Measurements from ENCODE around the gene ASXL1.

Gene ASXL1

DNA sequence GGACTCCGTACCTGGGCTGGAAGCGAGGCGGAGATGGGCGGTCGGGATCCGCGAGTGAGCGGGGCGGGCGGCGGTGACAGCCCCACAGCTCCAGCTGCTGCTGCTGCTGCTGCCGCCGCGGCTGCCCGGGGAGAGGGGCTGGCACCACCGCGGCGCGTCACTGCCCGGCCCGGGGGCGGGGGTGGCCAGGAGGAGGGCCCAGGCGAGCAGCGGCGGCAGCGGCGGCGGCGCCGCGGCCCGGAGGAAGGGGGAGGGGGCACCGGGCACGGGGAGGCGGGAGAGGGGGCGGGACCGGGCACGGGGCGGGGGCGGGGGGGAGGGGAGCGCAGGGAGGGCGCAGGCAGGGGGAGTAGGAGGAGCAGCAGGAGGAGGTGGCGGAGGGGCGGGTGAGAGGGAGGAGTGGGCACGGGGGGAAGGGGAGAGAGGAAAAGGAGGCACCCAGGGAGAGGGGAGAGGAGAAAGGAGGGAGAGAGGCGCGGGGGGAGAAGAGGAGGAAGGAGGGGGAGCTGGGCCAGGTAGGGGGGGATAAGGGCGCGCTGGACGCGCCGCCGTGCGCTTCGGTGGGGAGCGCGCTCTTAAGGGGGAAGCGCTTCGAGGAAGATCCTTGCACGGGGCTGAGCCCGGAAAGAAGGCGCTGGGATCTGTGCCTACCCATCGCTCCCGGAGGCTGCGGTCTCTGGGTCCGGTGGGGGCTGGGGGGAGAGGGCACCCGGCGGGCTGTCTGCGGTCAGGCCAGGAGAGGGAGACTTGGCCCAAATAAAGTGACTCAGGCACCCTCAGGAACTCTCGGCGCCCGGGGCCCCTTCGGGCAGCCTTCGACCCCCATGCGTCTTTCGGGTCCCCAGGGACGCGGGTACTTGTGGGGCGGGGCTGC is 125.5 kb downstream of the ASXL1 start:
- TF ChIP-seq, protein P1, sequence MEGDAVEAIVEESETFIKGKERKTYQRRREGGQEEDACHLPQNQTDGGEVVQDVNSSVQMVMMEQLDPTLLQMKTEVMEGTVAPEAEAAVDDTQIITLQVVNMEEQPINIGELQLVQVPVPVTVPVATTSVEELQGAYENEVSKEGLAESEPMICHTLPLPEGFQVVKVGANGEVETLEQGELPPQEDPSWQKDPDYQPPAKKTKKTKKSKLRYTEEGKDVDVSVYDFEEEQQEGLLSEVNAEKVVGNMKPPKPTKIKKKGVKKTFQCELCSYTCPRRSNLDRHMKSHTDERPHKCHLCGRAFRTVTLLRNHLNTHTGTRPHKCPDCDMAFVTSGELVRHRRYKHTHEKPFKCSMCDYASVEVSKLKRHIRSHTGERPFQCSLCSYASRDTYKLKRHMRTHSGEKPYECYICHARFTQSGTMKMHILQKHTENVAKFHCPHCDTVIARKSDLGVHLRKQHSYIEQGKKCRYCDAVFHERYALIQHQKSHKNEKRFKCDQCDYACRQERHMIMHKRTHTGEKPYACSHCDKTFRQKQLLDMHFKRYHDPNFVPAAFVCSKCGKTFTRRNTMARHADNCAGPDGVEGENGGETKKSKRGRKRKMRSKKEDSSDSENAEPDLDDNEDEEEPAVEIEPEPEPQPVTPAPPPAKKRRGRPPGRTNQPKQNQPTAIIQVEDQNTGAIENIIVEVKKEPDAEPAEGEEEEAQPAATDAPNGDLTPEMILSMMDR (IDR thresholded peaks at IDR 0.05; ENCODE audit: low read depth, low read length, missing control alignments) = no peak
- peak overlapping the region; percentile 30 for H3K4me3 ChIP-seq (ENCODE audit: low read depth, low read length)
- DNase-seq (ENCODE audit: low read depth) = no peak

DNA sequence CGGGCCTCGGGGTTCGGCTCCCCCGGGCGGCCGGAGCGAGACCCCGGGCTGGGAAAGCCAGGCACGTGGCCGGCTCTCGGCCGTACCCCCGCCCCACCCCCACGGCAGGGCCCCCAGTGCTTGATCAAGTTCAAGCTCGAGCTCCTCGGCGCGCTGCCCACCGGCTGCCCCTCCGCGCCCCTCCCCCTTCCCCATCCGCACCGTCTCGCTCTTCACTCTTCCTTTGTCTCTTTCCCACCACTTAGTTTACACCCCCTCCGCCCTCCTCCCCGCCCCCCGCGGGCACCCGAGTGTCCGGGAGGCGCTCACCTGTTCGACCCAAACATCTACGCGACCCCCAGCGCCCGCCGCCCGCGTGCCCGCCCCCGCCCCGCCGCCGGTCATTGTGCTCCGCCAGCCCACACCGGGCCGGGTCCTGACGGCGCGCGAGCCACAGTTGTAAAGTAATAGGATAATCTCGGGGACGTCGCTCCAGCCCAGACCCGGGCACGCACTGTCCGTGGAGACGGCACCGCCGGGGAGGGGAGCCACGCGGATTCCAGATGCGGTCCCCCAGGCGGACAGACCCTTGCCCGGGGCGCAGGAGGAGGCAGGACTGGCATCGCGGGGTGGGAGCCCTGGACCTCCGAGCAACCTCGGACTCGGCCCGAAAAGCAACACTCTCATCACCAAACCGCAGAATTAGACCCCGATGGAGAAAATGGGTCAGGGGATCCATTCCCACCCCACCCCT is 126.3 kb downstream of the ASXL1 start:
- no peak for DNase-seq (ENCODE audit: low read depth)
- peak overlapping the region; percentile 39 for H3K4me3 ChIP-seq (ENCODE audit: low read depth, low read length)
- TF ChIP-seq, protein P1 (IDR thresholded peaks at IDR 0.05; ENCODE audit: low read depth, low read length, missing control alignments) = no peak

DNA sequence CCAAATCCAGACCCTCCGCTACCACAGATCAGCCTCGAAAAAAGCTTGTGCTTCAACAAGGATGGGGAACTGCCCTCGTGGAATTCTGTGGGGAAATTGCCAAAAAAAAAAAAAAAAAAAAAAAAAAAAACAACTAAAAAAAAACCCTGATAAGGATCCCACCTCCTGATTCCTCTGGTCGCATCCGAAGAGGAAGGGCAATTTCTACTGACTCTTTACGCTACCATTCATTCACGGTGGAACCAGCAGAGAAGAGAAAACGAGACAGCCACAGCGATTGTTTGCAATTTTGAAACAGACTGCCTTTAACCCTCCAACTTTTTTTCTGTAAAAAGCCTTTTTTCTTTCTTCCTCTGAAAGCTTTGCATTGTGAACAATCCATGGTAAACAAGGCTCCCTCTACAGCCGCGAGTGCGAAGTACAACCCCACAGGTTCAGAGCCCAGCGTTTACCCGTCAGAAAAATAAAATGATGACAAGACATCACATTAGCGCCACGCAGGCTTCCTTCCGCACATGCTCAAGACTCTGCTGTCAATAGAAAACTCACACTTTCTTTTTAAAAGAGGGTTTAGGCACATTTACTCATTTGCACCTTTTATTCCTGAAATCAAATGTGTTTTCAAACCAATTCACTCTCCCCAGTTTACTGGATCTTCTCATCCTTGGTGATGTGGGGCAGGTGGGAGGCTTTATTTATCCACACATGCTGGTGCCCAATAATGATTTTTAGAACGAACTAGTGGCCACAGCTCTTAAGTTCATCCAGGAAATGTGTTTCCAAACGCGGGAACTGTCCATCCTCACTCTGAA is 127.0 kb downstream of the ASXL1 start:
- TF ChIP-seq, protein P1 (IDR thresholded peaks at IDR 0.05; ENCODE audit: low read depth, low read length, missing control alignments) = peak; percentile 83
- peak overlapping the region; percentile 39 for H3K4me3 ChIP-seq (ENCODE audit: low read depth, low read length)
- peak; percentile 47 for DNase-seq (ENCODE audit: low read depth)

DNA sequence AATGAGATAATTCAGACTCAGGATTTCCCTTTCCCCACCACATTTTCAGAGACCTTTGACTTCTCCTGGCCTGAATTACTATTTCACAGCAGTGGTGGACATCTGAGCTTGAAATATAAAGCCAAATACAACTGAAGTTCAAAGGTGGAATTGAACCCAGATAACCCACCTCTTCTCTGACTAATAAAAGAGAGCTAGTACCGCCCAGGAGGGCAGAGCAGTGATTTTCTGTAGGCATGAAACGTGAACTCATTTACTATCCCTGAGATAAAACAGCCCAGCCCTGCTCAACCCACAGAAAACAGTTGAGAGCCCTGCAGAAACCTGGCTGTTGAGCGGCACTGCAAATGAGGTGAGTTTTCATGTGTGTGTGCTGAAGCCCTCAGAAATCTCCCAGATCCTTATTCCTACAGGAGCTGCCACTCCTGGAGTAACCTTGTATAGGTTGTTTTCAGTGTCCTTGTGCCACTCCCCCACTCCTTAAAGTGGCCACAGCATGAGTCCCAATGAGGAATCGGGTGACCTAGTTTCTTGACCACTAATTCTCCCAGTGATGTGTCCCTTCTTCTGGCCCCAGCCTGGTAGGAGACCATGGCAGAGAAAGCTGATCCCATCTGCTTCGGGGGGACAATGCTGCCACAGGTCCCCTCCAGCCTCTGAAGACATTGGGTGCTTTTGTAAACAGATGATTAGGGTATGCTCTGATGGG is 127.8 kb downstream of the ASXL1 start:
- no peak for DNase-seq (ENCODE audit: low read depth)
- H3K4me3 ChIP-seq (ENCODE audit: low read depth, low read length) = no peak overlapping the region

DNA sequence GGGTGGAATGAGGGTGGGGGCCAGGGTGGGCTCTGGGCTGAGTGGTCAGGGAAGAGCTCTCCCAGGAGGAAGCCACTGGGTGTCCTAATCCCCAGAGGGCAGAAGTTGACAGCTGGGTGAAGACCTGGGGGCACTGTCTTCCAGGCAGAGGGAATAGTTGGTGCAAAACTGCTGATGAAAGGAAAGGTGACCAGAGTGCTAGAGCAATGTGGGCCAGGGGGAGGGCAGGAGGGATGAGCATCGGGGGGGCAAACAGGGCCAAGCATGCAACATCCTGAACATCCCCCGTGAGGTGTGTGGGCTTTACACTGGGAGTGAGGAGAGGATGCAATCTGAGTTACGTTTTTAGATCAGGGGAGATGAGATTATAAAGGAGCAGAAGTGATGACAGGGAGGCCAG is 129.2 kb downstream of the ASXL1 start:
- H3K4me3 ChIP-seq (ENCODE audit: low read depth, low read length) = no peak overlapping the region
- no peak for DNase-seq (ENCODE audit: low read depth)
- TF ChIP-seq, protein P1 (IDR thresholded peaks at IDR 0.05; ENCODE audit: low read depth, low read length, missing control alignments) = no peak

More for the DNA sequence above, 127.8 kb downstream of the ASXL1 start:
- TF ChIP-seq, protein P1 (IDR thresholded peaks at IDR 0.05; ENCODE audit: low read depth, low read length, missing control alignments) = no peak
